ENCODE data around the gene RPA1. TPM values are rescaled to one million over a fixed set of nuclear protein-coding genes. Genes with fewer than 3 reads are reported as not detected.

The RPA1 gene
- total RNA-seq, 1 experiment from 2014 or later, result 201 TPM

- no peak overlapping the region for H3K4me3 ChIP-seq
- no peaks in the 10 kb centered on the region for H3F3A ChIP-seq (ENCODE audit: insufficient read depth, low read depth)
- no peak for TF ChIP-seq CTCF (conservative IDR thresholded peaks at IDR 0.05)
- TF ChIP-seq EZH2 (IDR thresholded peaks at IDR 0.05; ENCODE audit: low read depth), result no peak
- H3K79me2 ChIP-seq (ENCODE audit: low read depth), result no peaks in the 10 kb centered on the region
- no peaks in the 10 kb centered on the region for H3K36me3 ChIP-seq (ENCODE audit: low read depth)
- intact Hi-C loops (cut with micrococcal nuclease; ENCODE audit: unreplicated experiment), result no loop called here
- no peak overlapping the region for H3K27ac ChIP-seq
- no peak overlapping the region for H3K4me2 ChIP-seq
- no peaks in the 10 kb centered on the region for H3K27me3 ChIP-seq (ENCODE audit: insufficient read depth, low read depth)
- POLR2A ChIA-PET (ENCODE audit: unreplicated experiment), result no interaction called here
- DNase-seq, result no peak
- no peaks in the 10 kb centered on the region for H3K9me3 ChIP-seq (ENCODE audit: insufficient read depth, low read depth)
- no peaks in the 10 kb centered on the region for H3K4me1 ChIP-seq (replicated peaks; ENCODE audit: insufficient read depth)
- H4K20me1 ChIP-seq (ENCODE audit: insufficient read depth), result no peaks in the 10 kb centered on the region
- no peak overlapping the region for H2AFZ ChIP-seq
- CTCF ChIA-PET, result no interaction called here
- BruUV-seq (replicated peaks), result no TSS peak
- no peaks in the 10 kb centered on the region for H3K9me2 ChIP-seq (ENCODE audit: insufficient read depth)
Measured at GRCh38 chr17:1937461-1937860, 107.7 kb downstream of the RPA1 start.

GRCh38 chr17:1939981-1940809, 110.4 kb downstream of the RPA1 start:
- intact Hi-C loops (cut with micrococcal nuclease; ENCODE audit: unreplicated experiment), result no loop called here
- no peaks in the 10 kb centered on the region for H3K27me3 ChIP-seq (ENCODE audit: insufficient read depth, low read depth)
- no peak overlapping the region for H3K4me2 ChIP-seq
- H3K4me1 ChIP-seq (replicated peaks; ENCODE audit: insufficient read depth), result no peaks in the 10 kb centered on the region
- TF ChIP-seq CTCF (conservative IDR thresholded peaks at IDR 0.05), result no peak
- no peak for TF ChIP-seq EZH2 (IDR thresholded peaks at IDR 0.05; ENCODE audit: low read depth)
- H3K36me3 ChIP-seq (ENCODE audit: low read depth), result no peaks in the 10 kb centered on the region
- ChIA-PET POLR2A (ENCODE audit: unreplicated experiment) (no interaction called here), CTCF (interaction anchor here (0.6 kb wide), 1 partner anchor 43 kb away, joined by 6 read pairs; no protein-coding TSS in a partner anchor)
- no peak overlapping the region for H2AFZ ChIP-seq
- no peak overlapping the region for H3K27ac ChIP-seq
- no peak overlapping the region for H3K4me3 ChIP-seq
- H3K9me2 ChIP-seq (ENCODE audit: insufficient read depth), result no peaks in the 10 kb centered on the region
- no peaks in the 10 kb centered on the region for H4K20me1 ChIP-seq (ENCODE audit: insufficient read depth)
- no peaks in the 10 kb centered on the region for H3K79me2 ChIP-seq (ENCODE audit: low read depth)
- DNase-seq, result no peak
- BruUV-seq (replicated peaks), result no TSS peak
- no peaks in the 10 kb centered on the region for H3K9me3 ChIP-seq (ENCODE audit: insufficient read depth, low read depth)
- no peaks in the 10 kb centered on the region for H3F3A ChIP-seq (ENCODE audit: insufficient read depth, low read depth)

GRCh38 chr17:1940810-1941185, 111.0 kb downstream of the RPA1 start:
- intact Hi-C loops (cut with micrococcal nuclease; ENCODE audit: unreplicated experiment), result no loop called here
- ChIA-PET CTCF (no interaction called here), POLR2A (ENCODE audit: unreplicated experiment) (no interaction called here)
- Histone ChIP-seq H3K4me3 (no peak overlapping the region), H2AFZ (no peak overlapping the region), H3K9me2 (ENCODE audit: insufficient read depth) (no peaks in the 10 kb centered on the region), H3K79me2 (ENCODE audit: low read depth) (no peaks in the 10 kb centered on the region), H3K4me1 (replicated peaks; ENCODE audit: insufficient read depth) (no peaks in the 10 kb centered on the region), H3K27me3 (ENCODE audit: insufficient read depth, low read depth) (no peaks in the 10 kb centered on the region), H3K36me3 (ENCODE audit: low read depth) (no peaks in the 10 kb centered on the region), H3F3A (ENCODE audit: insufficient read depth, low read depth) (peaks cover under 1% of the 10 kb centered on the region; the same call in 1 of the 2 replicates), H3K9me3 (ENCODE audit: insufficient read depth, low read depth) (no peaks in the 10 kb centered on the region), H4K20me1 (ENCODE audit: insufficient read depth) (no peaks in the 10 kb centered on the region), H3K4me2 (no peak overlapping the region), H3K27ac (no peak overlapping the region)
- DNase-seq, result no peak
- BruUV-seq (replicated peaks), result no TSS peak
- TF ChIP-seq EZH2 (IDR thresholded peaks at IDR 0.05; ENCODE audit: low read depth), result no peak
- TF ChIP-seq CTCF (conservative IDR thresholded peaks at IDR 0.05), result no peak

Data from PC-9 (cell line).